Spinal cord (tissue), 10 donors: ENCODE data around the gene NCAPD3. TPM values are rescaled to one million over a fixed set of nuclear protein-coding genes. Genes with fewer than 3 reads are reported as not detected.
A peak's percentile ranks its signal among the peaks of the same experiment; 100 is the strongest.

Experiments used
- DNase-seq, 6 donors: peaks; one replicate each; pipeline versions ENCODE4 v3.0.0 to v3.0.0-alpha.2; 2013 to 2015; ENCODE audit warnings: low spot score in 6 of 6, low read depth in 4 of 6
- H3K27ac ChIP-seq: one replicate; pipeline ENCODE4 v1.5.1; 2013; ENCODE audit warnings: low read depth, low read length, control low read depth
- H3K27me3 ChIP-seq: one replicate; pipeline ENCODE4 v1.6.1; 2013; ENCODE audit warnings: low read length; ENCODE audit not compliant: control insufficient read depth, insufficient read depth
- H3K36me3 ChIP-seq: one replicate; pipeline ENCODE4 v1.6.1; 2013; ENCODE audit warnings: low read length; ENCODE audit not compliant: control insufficient read depth, insufficient read depth
- H3K4me1 ChIP-seq: one replicate; pipeline ENCODE4 v1.6.1; 2013; ENCODE audit warnings: low read length; ENCODE audit not compliant: control insufficient read depth, insufficient read depth
- H3K4me3 ChIP-seq: one replicate; pipeline ENCODE4 v1.5.1; 2013; ENCODE audit warnings: low read depth, low read length, control low read depth
- H3K9me3 ChIP-seq: one replicate; pipeline ENCODE4 v1.6.1; 2013; ENCODE audit warnings: low read length; ENCODE audit not compliant: control insufficient read depth, insufficient read depth
- WGBS: methylation state at CpG from one replicate; pipeline ENCODE4 v1.1.5; 2013; ENCODE audit warnings: missing lambda C conversion rate; ENCODE audit not compliant: insufficient coverage; 5-methylcytosine and 5-hydroxymethylcytosine counted together
- polyA plus RNA-seq, 2 donors: library from polyadenylated mRNA; unstranded; fragments of 120-200 nt; gene quantifications; one replicate each; pipeline ENCODE4 v1.2.1, GENCODE V29; 2013; ENCODE audit not compliant: insufficient read length in 2 of 2
- total RNA-seq, 2 donors: library from RNA; depleted of rRNA in 1 of 2; stranded (reverse); fragments of 120-200 nt in 1 of 2; fragments of >200 nt in 1 of 2; gene quantifications; one replicate each; pipeline versions ENCODE4 v1.2.3 to v1.2.4, GENCODE V29; 2013 to 2014
- donor health status: healthy.

NCAPD3 gene
- total and polyA plus RNA-seq, 4 donors = 18.8 to 23.0 (median 21.8) TPM

GRCh38 chr11:134252346-134253187, 28.8 kb upstream of the NCAPD3 start:
- DNase-seq = peak in 4 of 6 donors; percentile 12 to 69 (median 22)
- WGBS = under 1% methylated on average over 20 of the region's 27 CpGs
- Histone ChIP-seq H3K4me3 (peak overlapping the region; percentile 82), H3K9me3 (no peaks in the 10 kb centered on the region), H3K27ac (peak overlapping the region; percentile 83), H3K36me3 (peaks cover 17% of the 10 kb centered on the region), H3K27me3 (no peaks in the 10 kb centered on the region), H3K4me1 (no peaks in the 10 kb centered on the region)

GRCh38 chr11:134250675-134251074, 26.9 kb upstream of the NCAPD3 start:
- Histone ChIP-seq H3K27me3 (no peaks in the 10 kb centered on the region), H3K4me3 (no peak overlapping the region), H3K4me1 (no peaks in the 10 kb centered on the region), H3K36me3 (peaks cover 27% of the 10 kb centered on the region), H3K9me3 (no peaks in the 10 kb centered on the region), H3K27ac (no peak overlapping the region)
- WGBS = 92% methylated on average over 2 of the region's 2 CpGs
- no peak for DNase-seq

- DNase-seq = no peak
- Histone ChIP-seq H3K9me3 (no peaks in the 10 kb centered on the region), H3K4me3 (no peak overlapping the region), H3K27me3 (no peaks in the 10 kb centered on the region), H3K36me3 (peaks cover 31% of the 10 kb centered on the region), H3K27ac (no peak overlapping the region), H3K4me1 (no peaks in the 10 kb centered on the region)
- WGBS = no CpG with 5 or more reads among the region's 3 CpGs
Observed at GRCh38 chr11:134250246-134250645, 26.5 kb upstream of the NCAPD3 start.

GRCh38 chr11:134248910-134249480, 25.2 kb upstream of the NCAPD3 start:
- Histone ChIP-seq H3K36me3 (peaks cover 43% of the 10 kb centered on the region), H3K27me3 (no peaks in the 10 kb centered on the region), H3K4me3 (no peak overlapping the region), H3K27ac (no peak overlapping the region), H3K9me3 (no peaks in the 10 kb centered on the region), H3K4me1 (no peaks in the 10 kb centered on the region)
- 98% methylated on average over 4 of the region's 7 CpGs for WGBS
- no peak for DNase-seq

GRCh38 chr11:134246678-134247077, 22.9 kb upstream of the NCAPD3 start:
- Histone ChIP-seq H3K36me3 (peaks cover 61% of the 10 kb centered on the region), H3K4me3 (no peak overlapping the region), H3K27me3 (no peaks in the 10 kb centered on the region), H3K9me3 (no peaks in the 10 kb centered on the region), H3K27ac (no peak overlapping the region), H3K4me1 (no peaks in the 10 kb centered on the region)
- 89% methylated on average over 1 of the region's 4 CpGs for WGBS
- no peak for DNase-seq

GRCh38 chr11:134246100-134246499, 22.3 kb upstream of the NCAPD3 start:
- H3K9me3 ChIP-seq = no peaks in the 10 kb centered on the region
- H3K36me3 ChIP-seq = peaks cover 65% of the 10 kb centered on the region
- H3K4me1 ChIP-seq = no peaks in the 10 kb centered on the region
- 92% methylated on average over 11 of the region's 11 CpGs for WGBS
- no peaks in the 10 kb centered on the region for H3K27me3 ChIP-seq
- DNase-seq = no peak
- H3K27ac ChIP-seq = no peak overlapping the region
- H3K4me3 ChIP-seq = no peak overlapping the region

GRCh38 chr11:134245434-134245833, 21.7 kb upstream of the NCAPD3 start:
- no peak overlapping the region for H3K4me3 ChIP-seq
- H3K9me3 ChIP-seq = no peaks in the 10 kb centered on the region
- peaks cover 68% of the 10 kb centered on the region for H3K36me3 ChIP-seq
- no peak for DNase-seq
- no peak overlapping the region for H3K27ac ChIP-seq
- H3K4me1 ChIP-seq = no peaks in the 10 kb centered on the region
- H3K27me3 ChIP-seq = no peaks in the 10 kb centered on the region
- WGBS = 93% methylated on average over 13 of the region's 14 CpGs

GRCh38 chr11:134244593-134244992, 20.8 kb upstream of the NCAPD3 start:
- Histone ChIP-seq H3K27ac (no peak overlapping the region), H3K36me3 (peaks cover 70% of the 10 kb centered on the region), H3K9me3 (no peaks in the 10 kb centered on the region), H3K4me3 (no peak overlapping the region), H3K4me1 (no peaks in the 10 kb centered on the region), H3K27me3 (no peaks in the 10 kb centered on the region)
- peak in 1 of 6 donors; percentile 12 for DNase-seq
- WGBS = 54% methylated on average over 4 of the region's 7 CpGs

GRCh38 chr11:134243913-134244312, 20.1 kb upstream of the NCAPD3 start:
- Histone ChIP-seq H3K9me3 (no peaks in the 10 kb centered on the region), H3K27me3 (no peaks in the 10 kb centered on the region), H3K4me1 (no peaks in the 10 kb centered on the region), H3K36me3 (peaks cover 72% of the 10 kb centered on the region), H3K27ac (no peak overlapping the region), H3K4me3 (no peak overlapping the region)
- WGBS = no CpG with 5 or more reads among the region's 4 CpGs
- DNase-seq = peak in 1 of 6 donors; percentile 4

GRCh38 chr11:134242376-134242775, 18.6 kb upstream of the NCAPD3 start:
- DNase-seq = no peak
- 78% methylated on average over 6 of the region's 9 CpGs for WGBS
- peaks cover 76% of the 10 kb centered on the region for H3K36me3 ChIP-seq

More at GRCh38 chr11:134242376-134242775, 18.6 kb upstream of the NCAPD3 start:
- Histone ChIP-seq H3K4me1 (no peaks in the 10 kb centered on the region), H3K4me3 (no peak overlapping the region), H3K9me3 (no peaks in the 10 kb centered on the region), H3K27me3 (no peaks in the 10 kb centered on the region), H3K27ac (no peak overlapping the region)
